ENCODE measurements around the gene CCDC18.

DNA sequence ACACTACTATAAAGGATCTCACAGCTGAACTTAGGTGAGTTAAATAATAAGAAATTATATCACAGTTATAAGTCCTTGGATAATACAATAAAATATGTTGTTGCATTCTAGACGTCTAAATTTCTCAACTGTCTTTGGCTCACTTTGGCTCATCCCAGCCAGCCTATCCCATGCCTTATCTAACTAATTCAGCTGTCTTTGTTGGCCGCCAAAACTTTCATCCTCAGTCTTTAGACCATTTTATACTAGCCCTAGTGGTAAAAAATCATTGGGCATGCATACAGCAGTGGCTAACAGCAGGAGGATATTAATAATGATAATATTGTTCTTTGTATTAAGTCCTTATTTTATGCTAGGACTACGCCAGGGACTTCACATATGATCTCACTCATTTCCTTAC is 59.3 kb downstream of the CCDC18 start:
- TF ChIP-seq, protein P1, sequence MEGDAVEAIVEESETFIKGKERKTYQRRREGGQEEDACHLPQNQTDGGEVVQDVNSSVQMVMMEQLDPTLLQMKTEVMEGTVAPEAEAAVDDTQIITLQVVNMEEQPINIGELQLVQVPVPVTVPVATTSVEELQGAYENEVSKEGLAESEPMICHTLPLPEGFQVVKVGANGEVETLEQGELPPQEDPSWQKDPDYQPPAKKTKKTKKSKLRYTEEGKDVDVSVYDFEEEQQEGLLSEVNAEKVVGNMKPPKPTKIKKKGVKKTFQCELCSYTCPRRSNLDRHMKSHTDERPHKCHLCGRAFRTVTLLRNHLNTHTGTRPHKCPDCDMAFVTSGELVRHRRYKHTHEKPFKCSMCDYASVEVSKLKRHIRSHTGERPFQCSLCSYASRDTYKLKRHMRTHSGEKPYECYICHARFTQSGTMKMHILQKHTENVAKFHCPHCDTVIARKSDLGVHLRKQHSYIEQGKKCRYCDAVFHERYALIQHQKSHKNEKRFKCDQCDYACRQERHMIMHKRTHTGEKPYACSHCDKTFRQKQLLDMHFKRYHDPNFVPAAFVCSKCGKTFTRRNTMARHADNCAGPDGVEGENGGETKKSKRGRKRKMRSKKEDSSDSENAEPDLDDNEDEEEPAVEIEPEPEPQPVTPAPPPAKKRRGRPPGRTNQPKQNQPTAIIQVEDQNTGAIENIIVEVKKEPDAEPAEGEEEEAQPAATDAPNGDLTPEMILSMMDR (IDR thresholded peaks at IDR 0.05; ENCODE audit: low read depth, low read length, missing input control), result no peak
- no peak for TF ChIP-seq GABPA (IDR thresholded peaks at IDR 0.05 in 1 of 2, conservative IDR thresholded peaks at IDR 0.05 in 1 of 2)
- no peak for TF ChIP-seq TAF1 (conservative IDR thresholded peaks at IDR 0.05)
- no peak for TF ChIP-seq YY1 (IDR thresholded peaks at IDR 0.05)
